Fibroblast of the aortic adventitia (primary cell): ENCODE results near the gene NMUR1. TPM values are rescaled to one million over a fixed set of nuclear protein-coding genes. Genes with fewer than 3 reads are reported as not detected.

Source experiments
- DNase-seq: peaks from one replicate; pipeline ENCODE4 v3.0.0-alpha.2; 2010; ENCODE audit warnings: low read depth
- H3K4me3 ChIP-seq: 2 replicates; pipeline ENCODE4 v1.5.1; 2011; ENCODE audit warnings: low read depth, mild to moderate bottlenecking, control low read depth, low read length, moderate library complexity
- total RNA-seq: library from RNA; depleted of rRNA; stranded (reverse); fragments of >200 nt; gene quantifications from 2 replicates; pipeline ENCODE4 v1.2.3, GENCODE V29; 2012; ENCODE audit warnings: low replicate concordance
- TF ChIP-seq, protein P1 (sequence below): IDR thresholded peaks from 2 replicates; pipeline ENCODE4 v1.5.1; 2011; ENCODE audit warnings: mild to moderate bottlenecking, low read length, control low read depth, inconsistent platforms; ENCODE audit not compliant: insufficient read depth

Gene NMUR1
- total RNA-seq, 1 donor, result not detected

DNA sequence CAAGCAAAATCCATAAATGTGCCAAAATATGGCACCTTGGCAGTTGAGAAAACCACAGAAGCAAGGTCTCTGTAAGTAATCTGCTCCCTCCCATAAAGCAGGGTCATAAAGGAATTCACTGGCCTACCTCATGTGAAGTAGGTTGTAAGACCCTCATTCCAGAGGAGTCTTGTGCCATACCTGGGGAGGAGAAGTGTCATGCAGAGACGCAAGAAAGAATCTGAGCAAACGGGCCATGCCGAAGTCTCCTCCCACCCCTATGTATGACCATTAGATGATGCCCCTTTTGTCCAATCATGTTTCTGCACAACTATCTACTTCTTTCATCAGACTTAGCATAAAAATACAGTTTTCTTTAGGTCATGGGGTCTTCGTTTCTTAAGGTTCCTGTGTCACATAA is 14.6 kb downstream of the NMUR1 start:
- no peak for DNase-seq
- H3K4me3 ChIP-seq, result no peak overlapping the region
- TF ChIP-seq, protein P1, sequence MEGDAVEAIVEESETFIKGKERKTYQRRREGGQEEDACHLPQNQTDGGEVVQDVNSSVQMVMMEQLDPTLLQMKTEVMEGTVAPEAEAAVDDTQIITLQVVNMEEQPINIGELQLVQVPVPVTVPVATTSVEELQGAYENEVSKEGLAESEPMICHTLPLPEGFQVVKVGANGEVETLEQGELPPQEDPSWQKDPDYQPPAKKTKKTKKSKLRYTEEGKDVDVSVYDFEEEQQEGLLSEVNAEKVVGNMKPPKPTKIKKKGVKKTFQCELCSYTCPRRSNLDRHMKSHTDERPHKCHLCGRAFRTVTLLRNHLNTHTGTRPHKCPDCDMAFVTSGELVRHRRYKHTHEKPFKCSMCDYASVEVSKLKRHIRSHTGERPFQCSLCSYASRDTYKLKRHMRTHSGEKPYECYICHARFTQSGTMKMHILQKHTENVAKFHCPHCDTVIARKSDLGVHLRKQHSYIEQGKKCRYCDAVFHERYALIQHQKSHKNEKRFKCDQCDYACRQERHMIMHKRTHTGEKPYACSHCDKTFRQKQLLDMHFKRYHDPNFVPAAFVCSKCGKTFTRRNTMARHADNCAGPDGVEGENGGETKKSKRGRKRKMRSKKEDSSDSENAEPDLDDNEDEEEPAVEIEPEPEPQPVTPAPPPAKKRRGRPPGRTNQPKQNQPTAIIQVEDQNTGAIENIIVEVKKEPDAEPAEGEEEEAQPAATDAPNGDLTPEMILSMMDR, result no peak

DNA sequence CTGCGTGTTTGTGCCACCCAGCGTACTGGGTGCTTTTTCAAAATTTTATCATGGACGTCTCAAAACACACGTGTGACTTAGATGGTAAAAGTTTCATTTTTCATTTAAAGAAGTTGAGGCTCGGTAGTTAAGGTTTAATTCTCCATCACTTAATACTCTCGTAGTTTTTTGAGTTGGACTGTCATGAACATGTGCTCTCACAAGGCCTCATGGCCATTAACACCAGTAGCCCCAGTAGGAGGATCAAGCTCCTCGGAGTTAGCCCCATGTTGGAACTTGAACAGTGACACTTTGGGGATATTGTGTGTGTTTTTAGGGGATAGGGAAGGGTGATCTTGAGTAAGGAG is 15.3 kb downstream of the NMUR1 start:
- no peak for DNase-seq
- peak overlapping the region; percentile 87 for H3K4me3 ChIP-seq
- TF ChIP-seq, protein P1, result no peak

GRCh38 chr2:231514225-231514950 is 15.9 kb downstream of the NMUR1 start:
- H3K4me3 ChIP-seq, result peak overlapping the region; percentile 93
- peak; percentile 94 for DNase-seq
- TF ChIP-seq, protein P1, result no peak

GRCh38 chr2:231513746-231514224 is 16.5 kb downstream of the NMUR1 start:
- DNase-seq, result no peak
- peak overlapping the region; percentile 93 for H3K4me3 ChIP-seq

GRCh38 chr2:231512222-231512621 is 18.0 kb downstream of the NMUR1 start:
- TF ChIP-seq, protein P1, result no peak
- no peak overlapping the region for H3K4me3 ChIP-seq
- DNase-seq, result no peak

More at GRCh38 chr2:231513746-231514224, 16.5 kb downstream of the NMUR1 start:
- TF ChIP-seq, protein P1, result no peak

DNA sequence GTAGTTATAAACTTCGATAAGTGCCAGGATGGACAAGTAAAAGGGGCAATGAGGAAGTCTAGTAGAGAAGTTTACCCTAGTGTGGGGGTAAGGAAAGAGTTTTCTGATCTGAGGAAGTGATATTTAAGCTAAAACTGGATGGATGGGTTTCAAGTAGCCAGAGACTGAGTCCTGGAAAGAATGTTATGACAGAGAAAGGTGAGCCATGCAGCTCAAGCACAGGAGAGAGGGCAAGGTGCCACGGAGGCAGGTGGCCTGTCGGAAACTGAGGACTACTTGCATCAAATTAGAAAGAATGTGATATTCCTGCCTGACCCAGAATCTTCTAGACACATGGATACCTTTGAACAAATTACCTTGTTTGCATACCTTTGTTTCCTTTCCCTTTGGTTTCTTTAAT is 26.5 kb downstream of the NMUR1 start:
- TF ChIP-seq, protein P1, result no peak
- no peak for DNase-seq
- no peak overlapping the region for H3K4me3 ChIP-seq
